H1 (cell line): Measurements from ENCODE around the gene PLXNB2.

ENCODE experiments used
- ATF2 ChIP-seq: IDR thresholded peaks from 2 replicates; pipeline ENCODE4 v1.6.1; 2012; ENCODE audit warnings: low read length, inconsistent platforms
- CTCF ChIP-seq, 3 experiments: IDR thresholded peaks; 1 replicate in 2 of 3; 2 replicates in 1 of 3; pipeline versions ENCODE4 v1.5.1 to v1.6.1; 2011; ENCODE audit warnings: low read length in 3 of 3, mild to moderate bottlenecking in 3 of 3, inconsistent platforms in 2 of 3, low read depth in 1 of 3, moderate library complexity in 1 of 3; ENCODE audit not compliant: insufficient read depth in 1 of 3; ENCODE audit errors: control extremely low read depth in 1 of 3
- EP300 ChIP-seq, 2 experiments: IDR thresholded peaks; 1 replicate in 1 of 2; 2 replicates in 1 of 2; pipeline ENCODE4 v1.6.1; 2011 to 2012; ENCODE audit warnings: low read depth in 2 of 2, low read length in 2 of 2, mild to moderate bottlenecking in 2 of 2, borderline replicate concordance in 1 of 2, inconsistent platforms in 1 of 2, moderate library complexity in 1 of 2
- JUND ChIP-seq: IDR thresholded peaks from 2 replicates; pipeline ENCODE4 v1.6.1; 2011; ENCODE audit warnings: mild to moderate bottlenecking, improper control_type of control experiment, low read length
- POLR2A ChIP-seq, 2 experiments: IDR thresholded peaks; 1 replicate in 1 of 2; 2 replicates in 1 of 2; pipeline ENCODE4 v1.6.1; 2011; ENCODE audit warnings: low read depth in 2 of 2, low read length in 2 of 2, mild to moderate bottlenecking in 2 of 2; ENCODE audit errors: control extremely low read depth in 1 of 2
- POLR2AphosphoS5 ChIP-seq: IDR thresholded peaks from 2 replicates; pipeline ENCODE4 v1.6.1; 2011; ENCODE audit warnings: low read depth, low read length
- SIN3A ChIP-seq, 2 experiments: IDR thresholded peaks in 1 of 2; conservative IDR thresholded peaks in 1 of 2; 2 replicates each; pipeline ENCODE4 v1.6.1; 2011 to 2012; ENCODE audit warnings: low read length in 2 of 2, improper control_type of control experiment in 1 of 2, low read depth in 1 of 2, mild to moderate bottlenecking in 1 of 2
- SIRT6 ChIP-seq: IDR thresholded peaks from one replicate; pipeline ENCODE4 v1.7.1; 2012; ENCODE audit warnings: low read length, inconsistent platforms
- TAF7 ChIP-seq: optimal IDR thresholded peaks from 2 replicates; pipeline ENCODE3; 2011; ENCODE audit warnings: low read depth, mild to moderate bottlenecking, inconsistent platforms, low read length, moderate library complexity, borderline replicate concordance
- USF2 ChIP-seq: IDR thresholded peaks from 2 replicates; pipeline ENCODE4 v1.6.1; 2011; ENCODE audit warnings: low read length, improper control_type of control experiment

GRCh38 chr22:50303848-50304527 lies 3.5 kb downstream of the PLXNB2 start:
- TF ChIP-seq CTCF (IDR thresholded peaks at IDR 0.05; ENCODE audit: control extremely low read depth in 1 of 3, insufficient read depth in 1 of 3, low read depth in 1 of 3, low read length in 3 of 3) (peak in 1 of 3 experiments; percentile 5; a peak in 1 of 4 replicates), POLR2A (IDR thresholded peaks at IDR 0.05; ENCODE audit: control extremely low read depth in 1 of 2, low read depth in 2 of 2, low read length in 2 of 2) (no peak), SIRT6 (no peak), ATF2 (no peak), EP300 (IDR thresholded peaks at IDR 0.05; ENCODE audit: borderline replicate concordance in 1 of 2, low read depth in 2 of 2, low read length in 2 of 2) (no peak), JUND (no peak), USF2 (no peak), SIN3A (conservative IDR thresholded peaks at IDR 0.05 in 1 of 2, IDR thresholded peaks at IDR 0.05 in 1 of 2; ENCODE audit: low read depth in 1 of 2, low read length in 2 of 2) (no peak), TAF7 (no peak), POLR2AphosphoS5 (no peak)
